Measurements from ENCODE around the gene SPTB.

The SPTB gene

DNA sequence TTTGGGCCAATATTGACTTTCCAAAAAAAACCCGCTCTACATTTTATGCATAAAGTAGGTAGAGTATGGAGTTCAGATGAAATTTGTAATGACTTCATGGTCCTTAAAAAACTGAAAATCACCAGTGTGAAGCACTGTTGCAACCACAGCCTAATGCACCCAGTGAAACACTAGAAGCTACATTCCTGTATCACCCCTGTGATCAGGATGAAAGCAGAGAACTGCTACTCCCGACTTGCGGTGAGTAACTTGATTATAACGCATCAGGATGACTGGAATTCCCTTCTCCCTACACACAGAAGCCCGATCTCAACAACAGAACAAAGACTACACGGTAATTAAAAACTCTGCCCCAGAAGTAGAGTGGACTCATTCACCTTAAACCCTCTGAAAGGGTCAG lies 33.8 kb downstream of the SPTB start:
- Histone ChIP-seq H2AFZ (ENCODE audit: low read depth, low read length, severe bottlenecking) (no peak overlapping the region), H3K27me3 (ENCODE audit: low read length) (no peaks in the 10 kb centered on the region), H3K4me2 (ENCODE audit: low read depth, low read length, poor library complexity, severe bottlenecking) (no peak overlapping the region), H3K79me2 (ENCODE audit: insufficient read depth, low read length) (no peaks in the 10 kb centered on the region), H3K27ac (ENCODE audit: low read depth, low read length) (no peak overlapping the region), H3K9ac (ENCODE audit: low read length) (no peak overlapping the region), H3K4me3 (ENCODE audit: insufficient read depth, low read length, poor library complexity, severe bottlenecking) (no peak overlapping the region), H3K36me3 (ENCODE audit: low read length) (no peaks in the 10 kb centered on the region), H3F3A (ENCODE audit: insufficient read depth) (no peaks in the 10 kb centered on the region), H4K20me1 (ENCODE audit: low read depth, low read length) (no peaks in the 10 kb centered on the region), H3K9me3 (ENCODE audit: insufficient read depth, low read length) (no peaks in the 10 kb centered on the region), H3K9me2 (replicated peaks; ENCODE audit: insufficient read depth, low read length) (no peaks in the 10 kb centered on the region)
- no peak for TF ChIP-seq EZH2phosphoT487 (conservative IDR thresholded peaks at IDR 0.05; ENCODE audit: low read length)
- TF ChIP-seq, protein P1, sequence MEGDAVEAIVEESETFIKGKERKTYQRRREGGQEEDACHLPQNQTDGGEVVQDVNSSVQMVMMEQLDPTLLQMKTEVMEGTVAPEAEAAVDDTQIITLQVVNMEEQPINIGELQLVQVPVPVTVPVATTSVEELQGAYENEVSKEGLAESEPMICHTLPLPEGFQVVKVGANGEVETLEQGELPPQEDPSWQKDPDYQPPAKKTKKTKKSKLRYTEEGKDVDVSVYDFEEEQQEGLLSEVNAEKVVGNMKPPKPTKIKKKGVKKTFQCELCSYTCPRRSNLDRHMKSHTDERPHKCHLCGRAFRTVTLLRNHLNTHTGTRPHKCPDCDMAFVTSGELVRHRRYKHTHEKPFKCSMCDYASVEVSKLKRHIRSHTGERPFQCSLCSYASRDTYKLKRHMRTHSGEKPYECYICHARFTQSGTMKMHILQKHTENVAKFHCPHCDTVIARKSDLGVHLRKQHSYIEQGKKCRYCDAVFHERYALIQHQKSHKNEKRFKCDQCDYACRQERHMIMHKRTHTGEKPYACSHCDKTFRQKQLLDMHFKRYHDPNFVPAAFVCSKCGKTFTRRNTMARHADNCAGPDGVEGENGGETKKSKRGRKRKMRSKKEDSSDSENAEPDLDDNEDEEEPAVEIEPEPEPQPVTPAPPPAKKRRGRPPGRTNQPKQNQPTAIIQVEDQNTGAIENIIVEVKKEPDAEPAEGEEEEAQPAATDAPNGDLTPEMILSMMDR (IDR thresholded peaks at IDR 0.05; ENCODE audit: insufficient read depth, low read length, poor library complexity, severe bottlenecking): no peak

DNA sequence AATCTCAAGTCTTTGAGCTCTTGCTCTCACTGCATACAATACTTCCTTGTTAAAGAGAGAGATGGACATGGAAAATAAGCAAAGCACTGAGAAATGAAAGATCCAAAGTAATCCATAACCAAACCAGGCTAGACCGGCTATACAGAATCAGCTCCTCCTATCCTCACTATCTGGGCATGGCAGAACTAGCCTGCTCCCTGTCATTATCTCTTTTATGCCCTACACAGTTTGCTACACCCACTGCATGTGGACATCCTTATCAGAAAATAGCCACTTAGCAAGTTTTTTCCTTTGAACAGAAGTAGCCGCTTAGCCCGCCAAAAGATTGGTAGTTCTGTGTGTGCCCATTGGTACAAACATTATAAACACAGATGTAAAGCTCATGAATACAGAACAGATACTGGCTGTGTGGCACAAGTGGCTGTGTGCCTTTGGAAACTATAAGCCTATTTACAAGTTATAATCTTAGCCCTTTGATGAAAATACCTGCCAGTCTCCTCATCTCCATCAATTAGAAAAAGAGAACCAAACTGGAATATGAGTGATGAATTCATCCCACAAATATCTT lies 34.7 kb downstream of the SPTB start:
- no peaks in the 10 kb centered on the region for H3K9me3 ChIP-seq (ENCODE audit: insufficient read depth, low read length)
- H2AFZ ChIP-seq (ENCODE audit: low read depth, low read length, severe bottlenecking): no peak overlapping the region
- no peaks in the 10 kb centered on the region for H3K79me2 ChIP-seq (ENCODE audit: insufficient read depth, low read length)
- H3K27ac ChIP-seq (ENCODE audit: low read depth, low read length): no peak overlapping the region
- TF ChIP-seq, protein P1 (IDR thresholded peaks at IDR 0.05; ENCODE audit: insufficient read depth, low read length, poor library complexity, severe bottlenecking): no peak
- TF ChIP-seq EZH2phosphoT487 (conservative IDR thresholded peaks at IDR 0.05; ENCODE audit: low read length): no peak
- no peaks in the 10 kb centered on the region for H3K9me2 ChIP-seq (replicated peaks; ENCODE audit: insufficient read depth, low read length)
- H3K4me2 ChIP-seq (ENCODE audit: low read depth, low read length, poor library complexity, severe bottlenecking): no peak overlapping the region
- no peaks in the 10 kb centered on the region for H3K27me3 ChIP-seq (ENCODE audit: low read length)
- H3K36me3 ChIP-seq (ENCODE audit: low read length): no peaks in the 10 kb centered on the region
- H3K4me3 ChIP-seq (ENCODE audit: insufficient read depth, low read length, poor library complexity, severe bottlenecking): no peak overlapping the region
- H4K20me1 ChIP-seq (ENCODE audit: low read depth, low read length): no peaks in the 10 kb centered on the region
- H3K9ac ChIP-seq (ENCODE audit: low read length): no peak overlapping the region
- H3F3A ChIP-seq (ENCODE audit: insufficient read depth): no peaks in the 10 kb centered on the region

DNA sequence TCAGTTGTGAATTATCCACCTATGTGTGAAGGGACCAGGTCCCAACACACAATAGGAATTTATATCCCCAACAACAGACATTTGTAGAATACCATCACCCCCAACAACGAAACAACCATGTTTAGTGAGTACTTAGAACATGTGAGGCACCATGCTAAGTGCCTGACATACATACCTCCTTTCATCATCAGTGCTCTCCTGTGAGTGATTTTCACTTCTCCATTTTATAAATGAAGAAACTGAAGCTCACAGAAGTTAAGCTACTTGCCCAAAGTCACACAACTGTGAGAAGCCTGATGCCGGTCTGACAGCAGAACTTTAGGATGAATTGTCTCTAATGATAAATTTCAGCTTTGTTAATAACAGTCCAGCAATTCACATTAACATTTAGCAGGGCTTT lies 35.4 kb downstream of the SPTB start:
- Histone ChIP-seq H3K79me2 (ENCODE audit: insufficient read depth, low read length) (no peaks in the 10 kb centered on the region), H2AFZ (ENCODE audit: low read depth, low read length, severe bottlenecking) (no peak overlapping the region), H3K9ac (ENCODE audit: low read length) (no peak overlapping the region), H3F3A (ENCODE audit: insufficient read depth) (no peaks in the 10 kb centered on the region), H3K9me2 (replicated peaks; ENCODE audit: insufficient read depth, low read length) (no peaks in the 10 kb centered on the region), H3K4me3 (ENCODE audit: insufficient read depth, low read length, poor library complexity, severe bottlenecking) (no peak overlapping the region), H3K27me3 (ENCODE audit: low read length) (no peaks in the 10 kb centered on the region), H4K20me1 (ENCODE audit: low read depth, low read length) (no peaks in the 10 kb centered on the region), H3K4me2 (ENCODE audit: low read depth, low read length, poor library complexity, severe bottlenecking) (peak overlapping the region; percentile 19), H3K9me3 (ENCODE audit: insufficient read depth, low read length) (no peaks in the 10 kb centered on the region), H3K36me3 (ENCODE audit: low read length) (no peaks in the 10 kb centered on the region), H3K27ac (ENCODE audit: low read depth, low read length) (no peak overlapping the region)
- TF ChIP-seq, protein P1 (IDR thresholded peaks at IDR 0.05; ENCODE audit: insufficient read depth, low read length, poor library complexity, severe bottlenecking): no peak
- no peak for TF ChIP-seq EZH2phosphoT487 (conservative IDR thresholded peaks at IDR 0.05; ENCODE audit: low read length)

Measured in SU-DHL-6 (cell line).